ENCODE data around the gene SHC1.

The SHC1 gene

GRCh38 chr1:155008015-155008941, 37.7 kb upstream of the SHC1 start:
- no peak for DNase-seq

- DNase-seq, result no peak
Measured at GRCh38 chr1:155007251-155007828, 36.8 kb upstream of the SHC1 start.

DNA sequence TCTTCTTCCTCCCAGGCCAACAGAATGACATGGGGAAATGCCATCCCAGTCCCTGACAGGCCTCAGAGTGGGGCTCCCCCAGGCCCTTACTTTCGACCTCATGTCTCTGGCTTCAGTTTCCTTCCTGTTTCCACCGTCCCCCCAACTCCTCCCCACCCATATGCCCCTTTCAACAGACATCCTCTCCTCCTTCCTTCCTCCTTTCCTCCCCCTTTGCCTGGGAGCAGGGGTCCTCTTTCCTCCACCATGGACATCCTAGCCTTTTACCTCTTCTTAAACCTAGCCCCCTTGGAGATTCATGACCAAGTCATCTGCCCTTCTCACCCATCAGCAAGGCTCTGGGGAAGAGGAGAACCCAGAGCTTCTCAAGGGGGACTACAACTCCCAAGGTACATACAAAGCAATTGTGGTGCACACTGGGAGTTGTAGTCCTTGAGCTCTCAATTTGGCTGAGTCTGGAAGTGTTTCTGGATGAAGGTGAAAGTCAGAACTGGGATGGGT, 36.1 kb upstream of the SHC1 start:
- DNase-seq, result no peak

- DNase-seq, result no peak
Measured at GRCh38 chr1:155005076-155006011, 34.8 kb upstream of the SHC1 start.

GRCh38 chr1:155004352-155005075, 34.0 kb upstream of the SHC1 start:
- no peak for DNase-seq

DNA sequence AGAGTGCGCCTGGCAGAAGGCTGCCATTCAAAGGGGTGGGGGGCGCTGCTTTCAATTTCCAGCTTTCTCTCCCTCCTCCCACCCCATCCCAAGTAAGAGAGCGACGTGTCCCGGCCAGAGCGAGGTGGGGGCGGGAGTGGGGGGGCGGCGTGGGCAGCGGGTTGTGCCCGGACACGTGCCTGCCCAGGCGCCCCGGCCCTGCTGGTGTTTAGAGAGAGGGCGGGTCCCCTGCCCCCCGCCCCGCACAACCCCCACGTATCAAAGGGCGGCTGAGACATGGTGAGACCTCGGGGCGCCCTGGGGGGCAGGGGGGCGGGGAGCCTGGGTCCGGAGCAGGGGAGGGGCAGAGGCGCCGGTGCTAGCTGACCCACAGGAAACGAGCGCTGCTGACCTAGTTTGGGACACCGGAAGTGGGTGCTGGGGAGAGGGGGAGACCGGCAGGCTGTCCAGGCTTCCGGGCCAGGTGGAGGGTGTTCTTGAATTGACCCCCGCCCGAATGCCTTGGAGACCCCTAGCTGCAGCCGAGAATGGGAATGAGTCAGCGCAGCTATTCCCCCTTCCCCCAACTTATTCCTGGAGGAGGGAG, 33.3 kb upstream of the SHC1 start:
- no peak for DNase-seq

GRCh38 chr1:155003227-155003765, 32.7 kb upstream of the SHC1 start:
- peak; percentile 32 for DNase-seq

DNA sequence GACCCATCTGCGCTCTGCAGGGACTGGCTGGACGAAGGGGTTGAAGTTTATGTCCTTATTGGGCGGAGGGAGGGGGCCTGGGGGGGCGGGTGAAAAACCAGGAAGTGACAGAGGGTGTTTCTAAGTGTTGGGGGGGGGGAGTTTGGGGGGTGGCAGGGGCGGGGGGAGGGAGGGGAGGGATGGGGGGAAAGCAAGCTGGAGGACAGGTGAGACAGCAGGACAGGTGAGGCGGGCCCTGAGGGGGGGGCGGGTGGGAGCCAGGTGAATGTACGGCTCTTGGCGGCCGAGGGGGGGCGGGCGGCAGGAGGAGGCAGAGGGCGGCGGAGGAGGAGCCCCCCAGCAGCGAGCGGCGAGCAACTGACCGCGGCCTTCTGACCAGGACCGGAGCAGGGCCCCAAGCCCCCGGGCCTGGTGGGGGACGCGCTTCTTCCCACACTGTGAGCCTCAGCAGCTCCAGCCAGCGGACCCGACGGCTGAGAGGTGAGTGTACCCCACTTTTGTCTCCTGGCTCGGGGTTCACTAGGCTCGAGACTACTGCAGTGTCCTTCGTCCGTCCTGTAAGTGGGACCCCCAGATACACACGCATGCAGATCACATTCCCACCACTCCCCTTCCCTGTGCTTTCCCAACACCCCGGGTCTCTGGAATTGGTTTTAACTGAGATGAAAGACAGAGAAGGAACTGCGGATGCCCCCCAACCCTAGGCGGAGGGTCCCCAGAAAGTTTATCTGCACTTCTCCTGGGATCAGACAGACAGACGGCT, 32.1 kb upstream of the SHC1 start, which contains the start of gene ZBTB7B:
Gene ZBTB7B, plus strand, starts transcription at position 339 of the 763 bp plus-strand sequence. CDS start 11,859 bp downstream, outside the sequence.
- DNase-seq, result peak; percentile 54

DNA sequence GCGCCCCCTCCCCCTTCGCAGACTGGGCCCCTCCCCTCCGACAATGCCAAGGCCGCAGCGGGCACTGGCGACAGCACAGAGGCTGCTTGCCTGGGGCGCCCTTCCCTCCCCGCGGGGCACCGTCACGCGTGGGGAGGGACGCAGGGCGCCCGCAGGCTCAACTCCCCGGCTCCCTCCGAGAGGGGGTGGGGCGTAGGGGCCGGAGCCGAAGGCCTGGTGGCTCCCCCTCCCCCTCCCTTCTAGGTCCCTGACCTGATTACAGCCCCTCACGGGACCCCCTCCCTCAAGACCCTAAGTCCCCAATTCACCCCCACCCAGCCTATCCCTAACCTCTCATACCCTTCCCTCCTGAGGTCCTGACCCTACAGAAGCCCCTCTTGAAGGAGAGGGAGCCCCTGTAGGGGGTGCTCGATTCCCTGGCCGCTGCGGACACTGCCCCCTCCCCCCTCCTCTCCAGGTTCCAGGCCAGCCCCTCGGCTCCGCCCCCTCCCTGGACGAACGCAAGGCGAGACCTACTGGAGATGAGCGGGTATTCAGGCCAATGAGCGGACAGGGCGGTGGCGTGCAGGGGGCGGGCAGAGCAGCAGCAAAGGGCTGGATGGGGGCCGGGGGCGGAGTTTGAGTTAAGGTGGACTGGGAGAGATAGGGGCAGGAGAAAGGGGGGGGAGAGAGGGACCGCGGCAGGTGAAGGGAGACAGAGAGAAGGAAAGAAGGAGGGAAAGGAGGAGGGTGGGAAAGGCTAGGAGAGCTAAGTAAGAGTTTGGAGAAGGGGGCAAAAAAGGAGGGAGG, 31.3 kb upstream of the SHC1 start:
- DNase-seq, result peak; percentile 99

DNA sequence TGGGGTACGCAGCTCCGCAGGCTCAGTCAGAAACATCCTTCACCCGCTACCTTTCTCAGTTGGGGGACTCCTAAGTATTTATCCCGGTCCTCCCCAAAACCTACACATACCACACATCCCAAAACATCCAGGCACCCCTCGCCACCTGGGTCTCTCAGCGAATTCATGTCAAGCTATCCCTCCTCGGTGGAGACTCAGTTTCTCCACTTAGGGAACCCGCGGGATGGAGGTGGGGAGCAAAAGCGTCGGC, 30.8 kb upstream of the SHC1 start:
- no peak for DNase-seq

DNA sequence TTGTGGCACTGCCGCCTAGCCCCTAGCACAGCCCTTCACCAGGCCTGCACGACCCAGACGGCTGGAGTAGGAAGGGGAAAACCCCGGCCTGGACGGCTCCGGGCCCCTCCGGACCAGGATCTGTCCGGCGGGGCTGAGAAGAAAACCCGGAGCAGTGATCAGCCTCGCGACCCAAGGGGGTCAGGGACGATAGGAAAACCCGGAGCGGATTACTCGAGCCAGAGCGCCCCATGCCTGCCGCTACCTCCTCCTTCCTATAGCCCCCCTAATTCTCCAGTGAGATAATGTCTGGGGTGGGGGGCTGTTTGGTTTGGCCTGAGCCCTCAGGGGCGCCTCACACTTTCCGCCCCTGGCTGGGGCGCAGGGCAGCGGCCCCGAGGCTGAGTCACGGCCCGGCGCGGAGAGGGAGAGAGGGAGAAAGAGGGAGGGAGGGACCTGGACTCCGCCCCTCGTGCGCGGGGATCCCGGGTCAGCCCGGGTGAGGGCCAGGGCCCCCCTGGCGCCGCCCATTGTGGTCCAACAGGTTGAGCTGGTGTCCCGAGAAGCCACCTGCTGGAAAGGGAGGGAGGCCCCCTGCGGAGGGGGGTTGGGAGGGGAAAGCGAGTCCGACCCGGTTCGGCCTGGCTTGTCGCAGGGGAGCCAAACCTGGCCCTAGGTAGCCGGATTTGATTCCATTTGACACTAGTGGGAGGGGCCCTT, 30.3 kb upstream of the SHC1 start:
- DNase-seq, result peak; percentile 79

GRCh38 chr1:155000411-155000725, 29.8 kb upstream of the SHC1 start:
- no peak for DNase-seq

DNA sequence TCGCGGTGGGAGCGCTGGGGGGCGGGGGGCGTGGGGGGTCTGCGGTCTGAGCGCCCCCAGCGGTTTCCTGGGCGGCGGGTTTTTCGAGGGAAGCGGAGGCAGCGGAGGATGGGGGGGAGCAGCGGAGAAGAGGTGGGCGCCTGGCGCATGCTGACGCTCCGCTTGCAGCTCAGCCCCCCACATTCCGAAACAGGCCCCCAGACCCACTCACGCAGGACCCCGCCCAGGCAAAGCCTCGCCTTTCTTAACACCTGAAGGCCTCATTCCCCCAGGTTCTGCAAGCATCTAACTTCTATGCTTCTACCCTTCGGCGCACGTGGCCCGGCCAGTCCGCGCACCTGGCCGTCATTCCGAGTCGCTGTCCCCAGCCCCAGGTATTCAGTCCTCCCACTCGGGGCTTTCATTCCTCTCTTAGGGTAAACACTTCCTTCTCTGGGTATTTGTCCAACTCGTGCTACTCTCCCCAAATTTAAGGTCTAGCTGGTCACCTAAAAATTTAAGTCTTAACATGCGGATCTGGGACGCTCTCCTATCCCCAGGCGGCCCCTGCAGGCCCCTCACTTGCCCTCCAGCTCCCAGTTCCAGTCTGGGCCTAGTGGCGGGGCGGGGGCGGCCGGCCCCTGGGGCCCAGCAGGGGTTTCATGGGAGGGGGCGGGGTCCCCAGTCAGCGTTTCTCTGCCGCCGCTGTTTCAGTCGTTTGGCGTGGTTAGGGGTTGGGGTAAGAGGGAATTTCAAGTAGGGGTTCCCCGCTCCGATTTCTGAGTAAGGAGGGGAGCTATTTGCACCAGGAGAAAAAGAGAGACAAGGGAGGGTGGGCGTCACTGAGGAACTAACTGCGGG, 29.2 kb upstream of the SHC1 start:
- no peak for DNase-seq

- peak; percentile 27 for DNase-seq
Measured at GRCh38 chr1:154998818-154999570, 28.4 kb upstream of the SHC1 start.

DNA sequence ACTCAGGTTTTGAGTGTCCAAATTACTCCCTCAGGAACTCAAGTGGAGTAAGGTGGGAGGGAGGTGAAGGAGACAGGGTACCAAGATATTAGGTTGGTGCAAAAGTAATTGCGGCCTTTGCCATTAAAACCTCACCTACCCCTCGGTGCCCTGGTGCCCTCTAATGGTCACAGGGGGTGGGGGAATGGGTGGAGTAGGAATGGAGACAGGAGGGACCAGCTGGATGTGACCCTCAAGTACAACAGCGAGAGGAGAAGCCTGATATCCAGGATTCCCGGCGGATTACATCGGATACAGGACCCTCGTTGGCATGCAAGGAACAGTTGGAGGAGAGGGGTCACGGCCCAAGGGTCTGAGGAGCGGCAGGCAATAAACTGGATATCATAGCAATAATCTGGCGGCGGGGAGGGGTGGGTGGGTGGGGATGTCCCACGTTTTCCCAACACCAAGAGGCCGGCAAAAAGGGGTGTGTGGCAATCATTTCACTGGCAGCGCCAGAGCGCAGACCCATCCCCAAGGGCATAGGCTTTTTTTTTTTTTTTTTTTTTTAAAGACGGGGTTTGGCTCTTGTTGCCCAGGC, 27.7 kb upstream of the SHC1 start:
- no peak for DNase-seq

GRCh38 chr1:154996966-154997701, 26.6 kb upstream of the SHC1 start:
- no peak for DNase-seq
